PFSK-1 (cell line): ENCODE data around the gene CA4.

ENCODE experiments used
- FOXP2 ChIP-seq: optimal IDR thresholded peaks from 2 replicates; pipeline ENCODE3; 2011; ENCODE audit warnings: borderline replicate concordance, control low read depth, inconsistent platforms; ENCODE audit not compliant: insufficient read depth; ENCODE audit errors: extremely low read length, extremely low read depth
- POLR2AphosphoS5 ChIP-seq: IDR thresholded peaks from 2 replicates; pipeline ENCODE4 v1.6.1; 2012; ENCODE audit warnings: low read depth, mild to moderate bottlenecking, control low read depth, low read length, moderate library complexity
- REST ChIP-seq, 2 experiments: IDR thresholded peaks; 2 replicates each; pipeline versions ENCODE4 v1.6.1 to v1.8.0; 2011 to 2012; ENCODE audit warnings: low read depth in 2 of 2, low read length in 2 of 2, control low read depth in 1 of 2, inconsistent platforms in 1 of 2, mild to moderate bottlenecking in 1 of 2, moderate library complexity in 1 of 2; ENCODE audit not compliant: insufficient read depth in 1 of 2
- TAF1 ChIP-seq: IDR thresholded peaks from 2 replicates; pipeline ENCODE4 v1.6.1; 2012; ENCODE audit warnings: low read length, control low read depth, borderline replicate concordance; ENCODE audit not compliant: insufficient read depth

DNA sequence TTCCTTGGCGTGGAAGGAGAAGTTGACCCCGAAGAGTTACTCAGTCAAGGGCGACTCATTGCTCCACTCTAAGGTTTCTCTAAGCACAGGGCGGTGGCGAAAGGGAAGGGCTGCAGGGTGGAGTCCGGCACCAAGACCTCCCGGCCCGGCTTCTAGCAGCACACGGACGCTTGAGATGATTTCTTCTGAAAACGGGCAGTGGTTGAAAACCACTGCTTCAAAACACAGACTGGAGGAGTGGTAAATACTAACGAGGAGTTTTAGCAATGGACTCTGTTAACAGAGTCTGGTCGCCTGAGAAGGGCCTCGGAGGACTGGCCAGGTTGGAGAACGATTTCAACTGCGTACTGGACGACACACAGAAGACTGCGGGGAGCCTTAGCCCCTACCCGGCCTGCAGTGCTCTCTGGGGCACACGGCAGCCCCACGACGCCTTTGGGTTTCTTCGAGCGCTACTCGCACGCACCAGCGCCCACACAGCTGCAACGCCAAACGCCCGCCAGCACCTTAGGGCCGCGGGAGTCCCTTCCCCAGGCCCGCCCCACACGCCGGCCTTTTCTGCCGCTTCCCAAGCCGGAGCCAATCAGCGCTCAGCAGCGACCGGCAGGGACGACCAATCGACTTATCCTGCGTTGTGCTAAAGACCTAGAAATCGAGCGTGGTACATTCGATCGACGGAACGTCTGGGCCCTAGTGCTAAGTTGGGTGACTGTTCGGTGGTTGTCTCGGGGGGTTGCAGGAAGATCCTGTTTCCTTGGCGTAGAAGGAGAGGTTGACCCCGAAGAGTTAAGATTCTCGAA, 14.4 kb upstream of the CA4 start:
- TF ChIP-seq POLR2AphosphoS5 (peak; percentile 66), TAF1 (peak; percentile 23; the same call in 1 of the 2 replicates), REST (IDR thresholded peaks at IDR 0.05; ENCODE audit: insufficient read depth in 1 of 2, low read depth in 2 of 2, low read length in 2 of 2) (0 out of 4 replicates have a peak, but pooled peaks have one; percentile 22 to 43), FOXP2 (peak; percentile 57)
